Measurements from ENCODE around the gene LRP1B. TPM values are rescaled to one million over a fixed set of nuclear protein-coding genes. Genes with fewer than 3 reads are reported as not detected.
"Not testable (repeated sequence)": the region's sequence is repeated elsewhere in the genome, so short reads cannot be mapped to it uniquely, and the experiment has no call there.

The LRP1B gene
- total RNA-seq, 1 donor from 2014 or later, result 4.6 TPM

DNA sequence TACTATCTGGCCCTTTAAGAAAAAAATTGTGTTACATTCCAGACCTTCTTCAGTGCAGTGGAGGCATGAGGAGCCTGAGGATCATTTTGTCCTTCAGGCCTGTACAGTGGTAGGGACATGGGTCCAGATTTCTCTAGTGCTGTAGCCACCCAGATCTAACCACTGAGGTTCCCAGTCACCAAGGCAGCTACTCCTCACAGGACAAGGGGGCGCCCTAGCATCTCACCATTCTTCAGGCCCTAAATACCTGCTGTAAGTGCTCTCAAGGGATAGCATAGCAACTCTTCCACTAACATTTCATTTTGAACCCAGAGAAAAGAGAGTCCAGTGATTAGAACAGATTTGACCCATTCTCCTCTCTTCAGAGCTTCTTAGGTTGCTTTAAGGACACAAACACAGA is 1533.0 kb downstream of the LRP1B start:
- DNase-seq, result no peak

DNA sequence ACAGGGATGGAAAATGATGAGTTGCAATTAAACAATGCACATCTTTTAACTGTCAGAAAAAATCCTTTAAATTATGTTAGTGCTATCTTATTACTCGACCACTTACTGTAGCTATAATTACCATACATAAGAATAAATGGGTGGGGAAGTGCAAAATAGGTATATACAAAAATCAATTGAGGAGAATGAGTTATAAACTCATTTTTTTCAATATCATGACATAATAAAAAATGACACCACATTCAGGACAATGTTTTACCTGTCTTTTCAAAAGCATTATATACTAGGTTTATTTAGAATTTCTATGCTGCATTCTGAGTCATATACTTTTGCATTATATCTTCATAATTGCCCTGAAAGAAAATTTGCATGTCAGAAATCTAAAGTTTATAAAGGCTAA is 1533.6 kb downstream of the LRP1B start:
- no peak for DNase-seq

DNA sequence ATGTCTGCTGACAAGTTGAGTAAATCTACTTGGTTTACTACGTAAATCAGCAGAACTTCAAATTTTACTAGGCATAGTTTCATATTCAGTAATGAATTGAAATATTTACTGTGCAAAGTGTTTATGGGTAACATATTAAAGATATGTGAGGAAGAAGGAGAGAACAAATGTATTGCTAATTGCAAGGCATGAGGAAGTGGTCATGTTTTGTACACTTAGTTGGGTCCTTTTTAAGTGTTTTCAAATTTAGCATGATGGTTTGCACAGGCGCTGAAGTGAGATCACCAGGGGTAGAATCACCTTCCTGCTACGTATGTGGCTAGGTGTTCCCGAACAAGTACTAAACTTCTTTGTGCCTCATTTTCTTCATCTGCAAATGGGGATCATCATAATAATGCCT is 1534.4 kb downstream of the LRP1B start:
- no peak for DNase-seq

DNA sequence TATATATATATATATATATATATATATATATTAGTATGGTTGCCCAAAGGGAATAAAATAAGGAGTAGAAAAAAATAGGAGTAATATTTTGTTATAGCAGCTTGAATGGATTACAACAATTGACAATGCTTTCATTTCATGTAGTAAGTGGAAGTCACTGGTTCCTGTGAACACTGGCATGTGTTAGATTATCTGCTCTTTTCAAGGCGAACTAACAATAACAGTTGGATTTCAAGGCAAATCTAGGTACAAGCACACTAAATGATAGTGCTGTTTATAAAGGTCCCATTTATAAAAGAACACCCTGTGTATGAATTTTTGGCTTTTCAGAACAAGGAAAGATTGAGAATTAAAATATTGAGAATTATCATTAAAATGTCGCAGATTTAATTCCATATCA is 1535.7 kb downstream of the LRP1B start:
- DNase-seq, result no peak

DNA sequence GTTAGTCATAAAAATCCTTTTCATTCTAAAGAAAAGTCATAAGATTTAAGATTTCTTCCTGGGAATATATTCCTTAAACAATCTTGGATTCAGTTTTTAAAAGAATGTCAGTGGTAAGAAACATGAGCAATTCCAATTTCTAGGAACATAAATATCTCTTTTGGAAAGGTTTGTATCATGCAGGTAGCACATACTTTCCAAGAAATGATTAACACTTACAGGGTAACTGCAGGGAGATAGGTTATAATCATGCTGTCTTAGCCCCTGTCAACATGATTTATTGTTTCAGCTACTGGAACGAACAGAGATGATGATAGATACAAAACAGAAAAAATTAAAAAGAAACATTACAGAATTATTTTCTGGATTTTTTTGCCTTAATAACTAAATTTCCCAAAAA is 1537.7 kb downstream of the LRP1B start:
- no peak for DNase-seq

DNA sequence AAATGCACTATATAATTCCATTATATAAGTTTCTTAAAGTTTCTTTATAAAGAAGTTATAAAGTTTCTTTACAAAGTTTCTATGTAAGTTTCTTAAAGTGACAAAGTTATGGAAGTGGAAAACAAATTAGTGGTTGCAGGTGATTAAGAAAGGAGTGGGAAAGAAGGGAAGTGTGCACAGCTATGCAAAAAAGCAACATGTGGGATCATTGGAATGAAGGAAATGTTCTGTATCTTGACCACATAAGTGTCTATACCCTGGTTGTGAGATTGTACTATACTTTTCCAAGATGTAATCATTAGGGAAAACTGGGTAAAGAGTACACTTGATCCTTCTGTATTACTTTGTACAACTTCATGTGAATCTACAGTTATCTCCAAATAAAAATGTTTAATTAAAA is 1541.1 kb downstream of the LRP1B start:
- DNase-seq, result no peak

DNA sequence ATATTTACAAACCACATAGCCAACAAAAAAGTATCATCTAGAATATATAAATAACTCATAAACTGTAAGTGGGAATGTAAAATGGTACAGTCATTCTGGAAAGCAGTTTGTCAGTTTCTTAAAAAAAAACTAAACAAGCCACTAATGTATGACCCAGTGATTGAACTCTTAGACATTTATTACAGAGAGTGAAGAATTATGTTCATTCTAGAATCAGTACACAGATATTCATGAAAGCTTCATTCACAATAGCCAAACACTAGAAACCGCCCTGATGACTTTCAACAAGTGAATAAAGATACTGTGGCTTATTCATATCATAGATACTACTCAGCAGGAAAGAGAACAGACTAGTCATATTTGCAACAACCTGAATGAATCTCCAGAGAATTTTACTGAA is 1541.5 kb downstream of the LRP1B start:
- no peak for DNase-seq

DNA sequence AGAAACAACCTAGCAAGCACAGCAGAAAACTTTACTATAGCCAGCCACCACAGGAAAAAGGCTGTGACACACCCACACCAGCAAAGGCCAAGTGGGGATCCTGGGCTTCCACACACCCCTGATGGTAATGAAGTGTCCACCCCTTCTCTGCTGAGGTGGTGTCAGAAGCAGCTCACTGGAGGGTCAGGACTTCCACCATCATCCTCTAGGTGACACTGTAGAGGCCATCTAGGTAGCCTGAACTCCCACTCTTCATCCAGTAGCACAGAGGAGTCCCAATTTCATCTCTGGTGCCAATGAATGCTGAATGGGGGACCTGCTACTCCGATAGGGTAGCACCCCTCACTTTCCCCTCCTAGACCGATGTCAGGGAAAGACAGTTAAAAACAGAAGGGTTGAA is 1544.4 kb downstream of the LRP1B start:
- DNase-seq, result no peak

DNA sequence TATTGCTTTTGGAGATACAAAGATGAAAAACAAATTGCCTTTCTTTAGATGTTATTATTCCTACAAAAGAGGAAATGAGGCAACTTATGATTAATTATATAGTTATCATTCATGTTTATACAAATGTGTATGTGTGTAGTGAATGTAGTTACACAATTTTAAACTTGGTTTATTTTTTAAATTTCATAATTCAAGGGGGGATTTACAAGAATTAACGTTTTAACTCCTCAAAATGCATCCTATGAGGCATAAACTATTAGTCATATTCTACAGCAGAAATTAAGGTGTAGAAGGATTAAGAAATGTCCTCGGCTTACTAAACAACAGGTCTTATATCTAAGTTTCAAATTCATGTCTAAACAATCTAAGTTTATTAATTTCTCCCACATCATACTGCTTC is 1545.8 kb downstream of the LRP1B start:
- DNase-seq, result no peak

DNA sequence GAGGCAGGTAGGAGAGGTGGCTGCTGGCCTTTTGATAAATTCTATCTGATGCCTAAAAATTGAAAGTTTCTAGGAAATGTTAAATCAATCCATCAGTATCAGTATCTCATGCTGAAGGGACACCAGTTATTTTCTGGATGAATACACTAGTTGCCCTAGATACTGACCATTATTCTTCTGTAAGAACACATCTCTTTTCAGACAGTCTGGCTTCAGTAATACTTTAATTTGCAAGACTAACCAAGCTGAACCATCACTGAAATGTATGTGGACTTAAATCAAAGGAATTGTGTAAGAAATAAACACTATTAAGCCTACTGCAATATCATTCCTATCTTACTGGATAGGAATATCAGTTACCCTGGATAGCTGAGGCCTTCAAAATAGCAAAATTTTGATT is 1546.3 kb downstream of the LRP1B start:
- DNase-seq, result no peak

DNA sequence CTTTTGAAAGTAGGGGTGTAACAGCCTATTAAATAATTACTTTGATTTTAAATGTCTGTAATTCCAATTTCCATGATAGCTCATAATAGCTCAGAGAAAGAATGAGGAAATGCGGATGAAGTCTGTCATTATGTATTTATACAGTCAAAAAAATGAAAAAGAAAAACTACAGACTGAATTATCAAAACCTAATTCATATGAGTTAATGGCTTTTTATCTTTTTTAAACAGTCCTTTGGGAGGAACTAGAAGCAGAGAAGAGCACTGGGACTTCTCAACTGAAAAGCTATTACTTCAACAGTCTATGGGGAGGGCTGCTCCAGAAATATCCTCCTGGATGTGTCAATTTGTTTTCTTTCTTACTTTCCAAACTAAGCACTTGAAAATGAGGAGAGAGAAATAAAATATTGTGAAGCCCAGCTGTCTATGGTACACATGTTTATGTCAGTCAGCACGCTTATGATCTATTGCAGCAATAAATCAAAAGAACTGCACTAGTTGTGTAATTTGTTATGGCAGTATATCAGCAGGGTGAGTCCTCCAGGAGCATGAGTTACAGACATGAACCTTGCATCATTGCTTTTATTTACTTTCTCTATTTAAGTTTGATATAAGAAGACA is 1550.2 kb downstream of the LRP1B start:
- peak; percentile 34 for DNase-seq

DNA sequence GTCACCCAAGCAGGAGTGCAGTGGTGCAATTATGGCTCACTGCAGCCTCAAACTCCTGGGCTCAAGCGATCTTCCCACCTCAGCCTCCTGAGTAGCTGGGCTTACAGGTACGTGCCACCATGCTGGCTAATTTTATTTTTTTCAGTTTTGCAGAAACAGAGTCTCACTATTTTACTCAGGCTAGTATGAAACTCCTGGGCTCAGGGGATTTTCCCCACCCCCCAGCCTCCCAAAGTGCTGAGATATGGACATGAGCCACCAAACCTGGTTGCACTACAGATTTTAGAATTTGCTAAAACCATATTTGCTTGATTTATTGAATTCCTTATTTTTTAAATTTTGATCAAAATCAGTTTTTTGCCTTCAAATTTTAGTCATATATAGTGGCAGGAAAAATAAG is 1553.4 kb downstream of the LRP1B start:
- DNase-seq, result no peak

DNA sequence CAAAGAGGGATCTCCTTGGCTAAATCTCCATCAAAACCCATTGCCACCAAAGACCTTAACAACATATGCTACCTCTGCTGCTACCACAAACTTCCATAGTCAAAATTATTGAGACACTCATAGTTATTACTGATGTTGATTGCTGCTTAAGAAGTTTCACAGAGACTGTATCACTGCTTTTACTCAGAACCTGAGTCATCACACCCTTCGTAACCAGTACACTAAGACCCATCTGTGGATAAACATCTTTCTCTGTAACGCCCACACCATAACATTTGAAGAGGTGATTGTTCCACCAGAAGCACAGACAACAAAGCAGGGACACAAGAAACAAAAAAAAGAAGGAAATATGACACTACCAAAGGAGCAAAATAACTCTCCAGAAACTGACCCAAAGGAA is 1563.1 kb downstream of the LRP1B start:
- no peak for DNase-seq

DNA sequence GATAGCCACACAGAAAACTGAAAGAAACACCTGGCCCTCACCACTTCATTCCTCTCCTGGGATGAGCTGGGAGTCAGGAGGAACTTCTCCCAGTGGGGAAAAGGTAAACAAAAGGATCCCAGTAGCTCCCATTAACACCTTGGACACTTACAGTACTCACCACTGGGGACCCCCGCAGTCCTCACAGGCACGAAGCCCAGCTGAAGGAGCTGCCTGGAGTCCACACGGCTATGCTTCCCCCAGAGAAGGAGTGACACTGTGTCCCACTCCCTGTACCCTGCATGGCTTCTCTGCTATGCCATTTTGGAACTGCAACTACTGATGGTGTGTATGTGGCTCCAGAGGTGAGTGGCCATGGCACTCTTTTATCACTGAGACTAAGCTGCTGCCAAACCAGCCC is 1565.1 kb downstream of the LRP1B start:
- no peak for DNase-seq

DNA sequence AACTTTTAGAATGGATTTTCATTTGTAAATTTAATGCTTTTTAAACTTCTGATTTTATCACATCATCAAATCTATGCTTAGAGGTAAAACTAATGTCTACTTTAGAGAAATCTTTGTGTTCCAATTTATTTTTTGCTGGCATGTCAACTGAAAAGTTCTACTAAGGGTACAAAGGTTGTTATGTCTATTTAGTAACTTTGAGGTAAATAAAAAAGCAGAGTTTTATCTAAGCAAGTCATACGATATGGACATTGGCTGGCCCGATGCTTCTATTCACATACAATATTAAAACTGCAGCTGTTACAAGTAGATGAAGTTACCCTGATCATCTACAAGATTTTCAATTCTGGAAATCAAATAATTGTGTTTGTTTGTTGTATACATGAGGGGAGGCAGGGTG is 1575.1 kb downstream of the LRP1B start:
- DNase-seq, result no peak

DNA sequence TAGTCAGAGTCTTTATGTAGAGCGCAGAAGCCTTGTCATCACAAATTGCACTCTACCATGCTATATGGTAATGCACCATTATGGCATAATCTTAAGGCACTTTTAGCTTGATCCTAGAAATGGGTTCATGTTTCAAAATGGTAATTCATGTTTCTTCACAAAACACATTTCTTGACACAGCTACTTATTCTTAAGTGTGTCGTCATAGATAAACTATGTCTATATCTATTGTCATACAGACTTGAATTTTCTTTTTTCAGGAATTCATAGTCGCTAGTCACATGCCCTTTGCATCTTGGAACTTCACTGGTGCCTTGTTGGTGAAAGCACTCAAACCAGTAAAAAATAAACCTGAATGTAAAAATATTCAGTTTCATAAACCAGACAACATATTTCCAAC is 1578.2 kb downstream of the LRP1B start:
- no peak for DNase-seq

DNA sequence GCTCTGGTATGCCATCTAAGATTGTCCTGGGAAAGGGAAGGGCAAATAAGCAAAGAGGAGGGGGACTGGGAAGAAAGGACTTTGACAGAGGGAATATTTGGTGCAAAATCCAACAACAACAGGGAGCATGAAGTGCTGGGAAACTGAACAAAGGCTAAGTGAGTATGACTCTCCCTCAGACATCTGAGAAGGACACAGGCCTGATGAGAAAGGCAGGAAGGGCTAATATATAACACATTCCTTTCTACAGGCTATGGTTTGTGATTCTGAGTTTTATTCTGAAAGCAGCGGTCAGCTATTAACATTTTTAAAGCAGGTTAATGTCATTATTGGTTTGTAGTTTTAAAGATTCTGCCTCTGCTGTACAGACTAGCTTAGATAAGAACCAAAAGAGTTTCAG is 1579.5 kb downstream of the LRP1B start:
- no peak for DNase-seq

DNA sequence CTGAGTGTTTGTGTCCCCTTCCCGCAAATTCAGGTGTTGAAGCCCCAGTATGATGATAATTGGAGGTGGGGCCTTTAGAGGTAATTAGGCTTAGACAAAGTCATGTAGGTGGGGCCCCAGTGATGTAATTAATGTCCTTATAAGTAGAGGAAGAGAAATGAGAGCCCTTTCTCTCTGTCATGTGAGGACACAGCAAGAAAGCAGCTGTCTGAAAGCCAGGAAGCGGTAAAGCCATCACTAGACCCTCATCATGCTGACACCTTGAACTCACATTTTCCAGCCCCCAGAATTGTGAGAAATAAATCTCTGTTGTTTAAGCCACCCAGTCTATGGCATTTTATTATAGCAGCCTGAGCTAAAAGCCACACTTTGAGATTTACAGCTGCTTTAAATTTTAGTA is 1580.0 kb downstream of the LRP1B start:
- peak; percentile 16 for DNase-seq

DNA sequence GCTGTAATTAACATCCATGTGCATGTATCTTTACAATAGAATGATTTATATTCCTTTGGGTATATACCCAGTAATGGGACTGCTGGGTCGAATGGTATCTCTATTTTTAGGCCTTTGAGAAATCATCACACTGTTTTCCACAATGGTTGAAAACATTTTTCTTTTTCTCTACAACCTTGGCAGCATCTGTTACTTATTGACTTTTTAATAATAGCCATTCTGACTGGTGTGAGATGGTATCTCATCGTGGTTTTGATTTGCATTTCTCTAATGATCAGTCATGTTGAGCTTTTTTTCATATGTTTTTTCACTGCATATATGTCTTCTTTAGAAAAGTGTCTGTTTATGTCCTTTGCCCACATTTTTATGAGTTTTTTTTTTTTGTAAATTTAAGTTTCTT is 1586.0 kb downstream of the LRP1B start:
- DNase-seq, result not testable (repeated sequence)

DNA sequence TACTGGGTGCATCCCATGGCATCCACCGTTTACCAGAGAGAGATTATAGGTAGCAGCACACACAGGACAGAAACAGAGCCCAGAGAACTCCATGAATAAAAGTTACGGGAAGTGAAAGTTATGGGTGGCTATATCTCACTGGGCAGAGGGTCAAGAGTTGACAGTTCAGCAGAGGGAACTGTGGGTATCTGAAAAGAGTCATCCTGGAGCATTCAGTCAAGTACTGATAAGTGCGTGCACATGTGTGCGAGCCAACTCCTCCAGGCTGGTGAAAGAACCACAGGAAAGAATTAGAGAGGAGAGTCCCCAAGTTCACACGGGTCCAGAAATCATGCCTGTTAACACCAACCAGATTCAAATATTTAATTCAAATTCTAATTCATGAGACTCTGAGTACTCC is 1588.2 kb downstream of the LRP1B start:
- DNase-seq, result no peak

DNA sequence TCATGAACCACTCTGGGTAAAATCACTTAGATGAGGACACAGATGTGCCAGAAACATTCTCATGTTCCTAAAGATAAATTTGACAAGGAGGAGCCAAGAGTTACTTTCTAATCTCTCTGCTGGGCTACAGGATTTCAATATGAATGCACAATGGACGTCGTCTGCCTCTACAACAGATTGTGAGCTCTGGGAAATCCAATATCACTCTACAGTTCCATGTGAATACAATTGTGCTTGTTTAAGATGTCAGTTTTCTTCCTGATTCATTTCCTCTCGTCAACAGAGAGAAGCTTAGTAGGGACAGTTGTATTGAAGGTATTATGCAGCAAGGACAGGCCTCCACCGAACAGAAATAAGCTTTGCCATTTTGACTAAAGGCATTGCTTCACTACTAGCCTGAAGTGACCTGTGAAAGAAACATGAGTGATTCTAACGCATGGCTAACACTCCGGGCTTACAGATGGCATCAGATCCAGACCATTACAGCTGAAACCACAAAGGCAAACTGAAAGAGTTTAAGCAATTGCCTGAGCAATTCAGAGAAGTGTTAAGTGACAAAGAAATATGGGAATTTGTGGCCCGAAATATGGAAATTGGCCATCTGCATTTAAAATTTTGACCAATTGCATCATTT is 1591.5 kb downstream of the LRP1B start:
- no peak for DNase-seq

DNA sequence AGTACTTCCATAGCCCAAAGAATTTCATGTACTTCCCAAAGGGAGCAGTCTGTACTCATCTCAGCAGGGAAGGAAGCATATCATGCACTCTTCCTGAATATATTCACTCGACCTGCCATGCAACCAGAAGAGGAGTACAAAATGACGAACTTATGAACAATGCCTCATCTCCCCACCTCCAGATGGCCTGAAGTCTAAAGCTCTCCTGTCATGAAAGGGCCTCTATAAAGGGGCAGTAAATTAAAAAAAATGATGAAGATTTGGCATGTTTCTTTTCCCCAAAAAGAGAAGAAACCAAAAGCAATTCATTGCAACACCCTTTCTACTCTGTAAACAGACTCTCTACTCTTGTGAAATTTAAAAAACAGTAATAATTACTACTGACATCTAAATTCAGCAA is 1601.1 kb downstream of the LRP1B start:
- no peak for DNase-seq

DNA sequence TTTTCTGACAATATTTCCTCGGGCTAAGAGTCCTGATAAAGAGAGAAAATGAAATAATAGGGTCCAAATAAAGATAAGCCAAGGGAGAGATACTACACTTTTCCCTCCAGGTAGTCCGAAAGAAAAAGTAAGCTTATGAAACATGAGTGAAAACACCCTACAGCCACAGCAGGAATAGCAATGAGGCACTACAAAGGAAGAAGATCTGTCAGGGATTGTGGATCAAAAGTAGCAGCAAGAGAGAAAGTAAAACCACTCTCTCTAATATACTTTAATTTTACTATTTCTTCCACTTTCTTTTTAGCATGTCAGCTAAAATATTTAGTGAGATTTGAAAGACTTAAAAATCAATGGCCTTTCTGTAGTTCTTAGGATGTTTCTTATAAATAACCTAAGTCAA is 1601.8 kb downstream of the LRP1B start:
- DNase-seq, result no peak

DNA sequence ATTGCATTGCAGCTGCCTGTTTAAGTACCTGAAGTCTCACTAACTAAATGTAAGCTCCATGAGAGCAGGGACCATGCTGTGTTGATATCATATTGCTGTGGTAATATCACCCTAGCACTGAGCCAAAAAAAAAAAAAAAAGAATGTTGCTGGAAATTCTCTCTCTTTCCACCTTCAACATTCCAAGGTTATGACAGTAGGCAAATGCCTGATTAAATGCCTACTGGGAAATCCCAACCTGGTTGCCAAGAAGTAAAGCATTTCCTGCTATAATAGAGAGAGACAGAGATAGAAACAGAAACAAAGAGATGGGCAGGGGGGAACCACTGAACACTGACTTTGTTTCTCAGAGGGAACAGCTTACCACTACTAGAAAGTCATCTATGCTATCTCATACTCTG is 1604.2 kb downstream of the LRP1B start:
- no peak for DNase-seq

DNA sequence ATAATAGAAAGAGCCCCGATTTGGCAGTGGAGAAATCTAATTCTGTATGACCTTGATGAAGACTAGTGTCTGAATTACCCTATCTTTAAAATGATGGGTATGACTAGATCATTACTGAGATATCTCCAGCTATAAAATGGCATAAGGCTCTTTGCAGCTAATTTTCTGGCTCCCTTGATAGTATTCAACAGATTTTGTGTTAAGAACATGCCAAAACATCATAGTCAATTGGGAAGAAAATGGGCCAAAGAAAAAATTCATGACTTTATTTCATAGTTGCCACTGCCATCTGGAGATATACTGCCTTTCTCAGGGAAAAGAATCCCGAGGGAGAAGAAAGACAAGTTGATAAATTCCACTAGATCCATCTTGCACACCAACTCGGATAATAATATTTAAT is 1618.7 kb downstream of the LRP1B start:
- no peak for DNase-seq

Measured in tongue (tissue), 2 donors.